NCI-H1105 (cell line): ENCODE data around the gene RAB3C.
"Not testable (repeated sequence)": the region's sequence is repeated elsewhere in the genome, so short reads cannot be mapped to it uniquely, and the experiment has no call there.

Experiments used
- DNase-seq: peaks from one replicate; lab custom pipeline; 2025; lab: John Stamatoyannopoulos, UW

RAB3C gene

DNA sequence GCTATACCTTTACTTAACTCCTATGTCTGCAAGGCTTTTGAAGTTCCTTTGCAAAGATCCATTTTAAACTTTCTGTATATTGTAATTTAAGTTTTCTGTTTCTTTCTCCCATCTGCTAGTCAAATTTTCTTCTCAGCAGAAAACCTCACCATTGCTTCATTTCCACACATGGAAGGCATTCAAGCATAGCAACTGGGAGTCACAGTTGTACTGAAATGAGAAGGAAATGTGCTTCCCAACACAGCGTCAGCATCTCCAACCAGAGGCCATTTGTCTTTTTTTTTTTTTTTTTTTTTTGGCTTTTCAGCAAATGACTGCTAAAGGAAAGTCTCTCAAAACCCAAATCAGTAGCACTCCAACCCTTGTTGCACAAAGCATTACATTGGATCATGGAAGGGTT lies 92.5 kb downstream of the RAB3C start:
- DNase-seq = no peak

- DNase-seq = no peak
Observed at GRCh38 chr5:58677650-58678049, 94.8 kb downstream of the RAB3C start.

DNA sequence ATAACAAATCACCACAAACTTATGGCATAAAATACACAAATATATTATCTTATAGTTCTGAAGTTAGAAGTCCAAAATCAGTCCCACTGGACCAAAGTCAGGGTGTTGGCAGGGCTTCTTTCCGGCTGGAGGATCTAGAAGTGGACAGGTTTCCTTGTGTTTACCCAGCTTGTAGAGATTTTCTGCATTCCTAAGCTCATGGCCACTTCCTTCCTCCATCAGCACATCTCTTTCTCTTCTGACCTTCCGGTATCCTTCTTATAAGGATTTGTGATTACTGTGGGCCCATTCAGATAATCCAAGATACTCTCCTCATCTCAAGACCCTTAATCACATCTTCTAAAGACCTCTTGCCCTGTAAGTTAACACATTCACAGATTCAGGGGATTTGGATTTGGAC lies 97.6 kb downstream of the RAB3C start:
- DNase-seq = no peak

- DNase-seq = no peak
Observed at GRCh38 chr5:58681943-58682342, 99.1 kb downstream of the RAB3C start.

GRCh38 chr5:58683567-58683966 lies 100.7 kb downstream of the RAB3C start:
- DNase-seq = no peak

GRCh38 chr5:58687079-58687478 lies 104.2 kb downstream of the RAB3C start:
- no peak for DNase-seq

DNA sequence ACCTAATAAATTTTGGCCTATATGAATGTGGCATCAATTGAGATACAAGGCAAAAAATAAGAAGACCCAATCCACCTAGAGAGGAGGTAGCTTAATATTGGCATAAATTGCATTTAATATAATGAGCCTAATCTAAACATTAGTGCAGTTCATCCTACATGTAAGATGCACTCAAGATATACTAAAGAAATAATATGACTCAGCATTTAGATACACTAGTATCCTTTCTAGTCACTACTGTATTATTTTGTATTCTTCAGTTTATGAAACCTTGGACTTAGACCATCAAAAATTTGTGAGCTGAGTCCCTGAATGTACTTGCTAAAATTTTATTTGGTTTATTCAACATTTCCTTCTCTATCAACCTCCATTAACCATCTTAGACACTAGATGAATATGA lies 104.7 kb downstream of the RAB3C start:
- no peak for DNase-seq

DNA sequence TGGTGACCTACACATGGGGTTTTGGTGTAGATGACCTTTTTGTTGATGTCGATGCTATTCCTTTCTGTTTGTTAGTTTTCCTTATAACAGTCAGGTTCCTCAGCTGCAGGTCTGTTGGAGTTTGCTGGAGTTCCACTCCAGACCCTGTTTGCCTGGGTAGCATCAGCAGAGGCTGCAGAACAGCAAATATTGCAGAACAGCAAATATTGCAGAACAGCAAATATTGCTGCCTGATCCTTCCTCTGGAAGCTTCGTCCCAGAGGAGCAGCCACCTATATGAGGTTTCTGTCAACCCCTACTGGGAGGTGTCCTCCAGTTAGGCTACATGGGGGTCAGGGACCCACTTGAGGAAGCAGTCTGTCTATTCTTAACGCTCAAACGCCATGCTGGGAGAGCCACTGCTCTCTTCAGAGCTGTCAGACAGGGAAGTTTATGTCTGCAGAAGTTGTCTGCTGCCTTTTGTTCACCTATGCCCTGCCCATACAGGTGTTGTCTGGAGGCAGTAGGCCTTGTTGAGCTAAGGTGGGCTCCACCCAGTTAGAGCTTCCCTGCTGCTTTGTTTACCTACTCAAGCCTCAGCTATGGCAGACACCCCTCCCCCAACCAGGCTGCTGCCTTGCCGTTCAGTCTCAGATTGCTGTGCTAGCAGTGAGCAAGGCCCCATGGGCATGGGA lies 116.3 kb downstream of the RAB3C start:
- DNase-seq = not testable (repeated sequence)

GRCh38 chr5:58699762-58700118 lies 116.9 kb downstream of the RAB3C start:
- DNase-seq = no peak

DNA sequence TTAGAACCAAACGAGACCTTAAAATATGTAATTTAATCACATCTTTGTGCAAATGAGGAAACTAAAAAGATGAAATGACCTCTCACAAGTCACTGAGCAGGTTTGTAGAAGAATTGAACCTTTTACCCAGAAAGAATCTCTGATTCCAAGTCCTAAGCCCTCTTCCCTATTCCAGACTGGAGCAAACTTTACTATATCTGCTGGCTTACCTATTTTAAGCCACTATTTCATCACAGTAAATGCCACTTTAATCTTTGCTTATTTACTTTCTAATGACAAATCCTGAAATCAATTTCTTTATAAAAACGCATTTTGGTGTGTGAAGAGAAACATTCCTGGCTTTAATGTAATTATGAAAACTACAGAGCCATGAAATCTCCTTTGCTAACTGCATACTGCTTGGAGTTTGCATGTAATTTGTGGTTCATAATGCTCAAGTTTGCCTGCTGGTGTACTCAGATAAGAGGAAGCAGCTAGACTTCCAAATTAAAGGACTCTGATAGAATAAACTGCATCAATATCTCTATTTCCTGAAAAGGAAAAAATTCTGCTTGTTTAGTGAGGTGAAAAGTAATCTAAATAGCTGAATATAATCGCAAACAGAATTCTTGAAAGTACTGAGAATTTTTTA lies 121.2 kb downstream of the RAB3C start:
- no peak for DNase-seq

- no peak for DNase-seq
Observed at GRCh38 chr5:58706736-58707135, 123.9 kb downstream of the RAB3C start.

GRCh38 chr5:58708456-58708855 lies 125.6 kb downstream of the RAB3C start:
- no peak for DNase-seq

- DNase-seq = not testable (repeated sequence)
Observed at GRCh38 chr5:58710425-58710824, 127.5 kb downstream of the RAB3C start.

DNA sequence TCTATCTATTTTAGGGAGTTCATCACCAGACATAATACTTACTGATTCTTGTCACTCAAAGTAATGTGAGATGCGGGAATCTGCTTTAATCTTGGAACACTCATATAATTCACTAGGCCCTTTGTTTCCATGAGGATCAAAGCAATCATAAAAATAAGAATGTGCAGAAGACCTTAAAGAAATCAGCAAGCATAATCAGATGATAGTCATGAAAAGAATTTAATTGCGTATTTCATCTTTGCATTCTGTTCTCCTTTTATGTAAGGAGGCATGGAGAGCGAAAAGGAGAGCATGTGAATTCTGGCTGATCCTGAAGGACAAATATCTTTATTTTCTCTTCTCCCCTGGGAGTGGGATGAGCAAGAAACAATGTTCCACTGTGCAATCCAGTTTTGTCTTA lies 128.0 kb downstream of the RAB3C start:
- no peak for DNase-seq

DNA sequence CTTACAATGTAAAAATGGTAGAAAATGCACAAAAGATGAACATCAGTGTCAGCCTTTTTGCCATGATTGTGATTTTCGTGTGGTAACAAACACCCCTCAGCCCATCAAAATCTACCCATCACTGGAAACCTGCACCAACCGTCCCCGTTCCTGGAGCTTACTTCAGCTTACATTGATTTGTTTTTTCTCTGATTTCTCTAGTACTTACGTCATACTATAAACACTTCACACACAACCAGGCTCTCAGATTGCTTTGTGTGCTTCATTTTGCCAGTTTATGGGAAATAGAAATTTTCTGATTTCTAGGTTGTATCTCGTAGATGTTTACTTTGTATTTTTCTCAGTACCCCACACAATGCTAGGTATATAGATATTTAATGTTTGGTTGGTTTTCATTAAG lies 129.1 kb downstream of the RAB3C start:
- DNase-seq = no peak

DNA sequence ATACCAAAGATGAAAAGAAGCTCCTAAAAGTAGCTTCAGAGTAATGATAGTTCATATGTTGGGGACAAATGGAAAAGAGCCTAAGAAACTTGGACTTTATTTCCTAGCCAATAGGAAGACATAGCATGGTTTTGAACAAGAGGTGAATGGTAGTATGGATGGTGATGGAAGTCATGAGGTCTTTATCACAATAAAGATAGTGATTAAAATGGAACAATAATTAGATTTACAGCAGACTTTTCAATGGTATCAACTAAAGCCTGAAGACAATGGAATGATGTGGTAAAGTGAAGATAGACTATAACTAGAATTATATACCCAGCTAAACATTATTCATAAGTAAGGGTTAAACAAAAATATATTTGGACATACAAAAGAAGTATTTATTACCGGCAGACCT lies 131.2 kb downstream of the RAB3C start:
- DNase-seq = no peak

GRCh38 chr5:58715997-58716656 lies 133.3 kb downstream of the RAB3C start:
- DNase-seq = no peak

DNA sequence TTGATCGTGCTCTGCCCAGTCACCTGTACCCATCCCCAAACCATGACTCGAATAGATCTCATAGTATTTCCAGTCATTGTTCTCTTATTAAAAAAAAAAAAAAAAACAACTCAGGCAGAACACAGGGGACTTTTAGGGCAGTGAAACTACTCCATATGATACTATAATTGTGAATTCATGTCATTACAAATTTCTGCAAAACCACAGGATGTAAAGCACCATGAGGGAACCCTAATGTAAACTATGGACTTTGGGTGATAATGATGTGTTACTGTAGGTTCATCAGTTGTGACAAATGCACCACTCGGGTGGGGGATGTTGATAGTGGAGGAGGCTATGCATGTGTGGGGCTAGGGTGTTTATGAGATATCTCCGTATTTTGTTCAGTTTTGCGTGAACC lies 133.8 kb downstream of the RAB3C start:
- DNase-seq = no peak

- no peak for DNase-seq
Observed at GRCh38 chr5:58717303-58718007, 134.6 kb downstream of the RAB3C start.

DNA sequence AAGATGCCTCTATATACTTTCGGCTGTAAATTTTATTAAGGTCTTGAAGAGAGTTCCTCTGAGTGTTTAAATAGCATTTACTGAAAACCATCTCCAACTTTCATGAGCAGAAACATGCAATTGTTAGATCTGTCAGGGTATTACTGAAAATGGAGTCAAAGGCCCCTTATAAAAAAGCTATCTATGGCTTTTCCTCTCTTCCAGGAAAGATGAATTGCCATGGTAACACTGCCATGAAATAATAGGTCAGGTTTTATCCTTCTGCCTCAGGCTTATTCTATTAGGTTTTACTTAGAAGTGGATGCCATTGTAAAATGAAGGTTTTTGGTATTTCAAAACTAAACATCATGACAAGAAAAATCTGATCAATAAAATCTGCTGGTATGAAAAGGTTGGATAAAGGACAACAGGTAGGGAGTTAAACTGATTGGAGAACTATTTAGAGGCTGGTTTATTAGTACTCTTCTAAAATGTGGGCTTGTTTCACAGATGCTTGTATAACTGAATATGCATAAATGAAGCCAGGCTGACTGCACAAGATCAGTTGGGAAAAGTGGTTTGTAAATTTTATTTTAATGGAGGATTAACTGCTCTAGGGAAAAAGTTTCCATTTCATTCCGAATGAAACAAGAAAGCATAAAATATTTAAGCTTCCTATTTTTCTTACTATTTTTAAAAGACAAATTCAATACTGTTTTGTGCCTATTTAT lies 135.5 kb downstream of the RAB3C start:
- DNase-seq = no peak

DNA sequence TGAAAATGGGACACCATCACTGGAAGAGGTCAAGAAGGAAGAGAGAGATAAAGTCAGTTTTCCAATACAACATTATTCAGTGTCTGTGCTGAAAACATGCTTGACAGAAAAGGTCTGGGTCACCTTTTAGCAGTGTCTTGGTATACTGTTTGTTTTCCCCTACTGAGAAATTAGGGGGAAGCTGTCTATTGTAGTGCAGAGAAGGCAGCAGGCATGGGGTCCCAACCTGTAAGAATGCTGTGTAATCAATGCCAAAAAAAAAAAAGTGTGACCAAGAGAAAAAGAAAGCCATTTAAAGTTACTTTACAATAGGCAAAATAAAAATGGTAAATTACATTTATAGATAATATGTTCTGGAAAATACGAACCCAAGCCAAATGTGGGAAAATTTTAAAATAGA lies 139.3 kb downstream of the RAB3C start:
- DNase-seq = no peak

DNA sequence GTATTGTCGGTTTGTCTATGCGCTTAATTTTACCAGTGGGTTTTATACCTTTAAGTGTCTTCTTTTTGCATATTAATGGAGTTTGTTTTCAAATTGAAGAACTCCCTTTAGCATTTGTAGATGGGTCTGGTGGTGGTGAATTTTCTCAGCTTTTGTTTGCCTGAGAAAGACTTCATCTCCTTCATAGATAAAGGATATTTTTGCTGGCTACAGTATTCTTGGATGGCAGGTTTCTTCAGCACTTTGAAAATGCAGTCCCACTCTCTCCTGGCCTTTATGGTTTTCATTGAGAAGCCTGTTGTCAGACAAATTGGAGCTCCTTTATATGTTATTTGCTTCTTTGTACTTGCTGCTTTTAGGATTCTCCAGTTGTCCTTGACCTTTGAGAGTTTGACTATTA lies 142.1 kb downstream of the RAB3C start:
- DNase-seq = no peak
